Stimulated activated CD4-positive, alpha-beta T cell treated with anti-CD3 and anti-CD28 coated beads, Interleukin-12 subunit alpha, Interleukin-12 subunit beta, amount 100 ng/mL, for 48 hours (primary cell): ENCODE measurements around the gene PRM2.
"Not testable (repeated sequence)": the region's sequence is repeated elsewhere in the genome, so short reads cannot be mapped to it uniquely, and the experiment has no call there.

Experiments used
- DNase-seq, 3 donors: peaks; one replicate each; pipeline ENCODE4 v3.0.0-alpha.2; 2020; ENCODE audit warnings: low read depth in 2 of 3, low spot score in 1 of 3

PRM2 gene

GRCh38 chr16:11307639-11308492 is 31.6 kb upstream of the PRM2 start:
- no peak for DNase-seq

- DNase-seq, result no peak
Observed at GRCh38 chr16:11306997-11307638, 30.8 kb upstream of the PRM2 start.

DNA sequence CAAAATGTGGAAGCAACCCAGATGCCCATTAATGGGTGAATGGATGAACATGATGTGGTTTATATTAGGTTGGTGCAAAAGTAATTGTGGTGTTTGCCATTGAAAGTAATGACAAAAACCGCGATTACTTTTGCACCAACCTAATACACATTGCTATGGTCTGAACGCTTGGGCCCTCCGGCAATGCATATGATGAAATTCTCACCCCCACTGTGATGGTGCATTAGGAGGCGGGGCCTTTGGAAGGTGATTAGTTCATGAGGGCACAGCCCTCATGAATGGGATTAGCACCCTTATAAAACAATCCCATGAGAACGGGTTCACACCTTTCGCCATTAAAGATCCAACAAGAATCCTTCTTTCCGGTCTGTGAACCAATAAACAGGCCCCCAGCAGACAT is 30.1 kb upstream of the PRM2 start:
- DNase-seq, result no peak

DNA sequence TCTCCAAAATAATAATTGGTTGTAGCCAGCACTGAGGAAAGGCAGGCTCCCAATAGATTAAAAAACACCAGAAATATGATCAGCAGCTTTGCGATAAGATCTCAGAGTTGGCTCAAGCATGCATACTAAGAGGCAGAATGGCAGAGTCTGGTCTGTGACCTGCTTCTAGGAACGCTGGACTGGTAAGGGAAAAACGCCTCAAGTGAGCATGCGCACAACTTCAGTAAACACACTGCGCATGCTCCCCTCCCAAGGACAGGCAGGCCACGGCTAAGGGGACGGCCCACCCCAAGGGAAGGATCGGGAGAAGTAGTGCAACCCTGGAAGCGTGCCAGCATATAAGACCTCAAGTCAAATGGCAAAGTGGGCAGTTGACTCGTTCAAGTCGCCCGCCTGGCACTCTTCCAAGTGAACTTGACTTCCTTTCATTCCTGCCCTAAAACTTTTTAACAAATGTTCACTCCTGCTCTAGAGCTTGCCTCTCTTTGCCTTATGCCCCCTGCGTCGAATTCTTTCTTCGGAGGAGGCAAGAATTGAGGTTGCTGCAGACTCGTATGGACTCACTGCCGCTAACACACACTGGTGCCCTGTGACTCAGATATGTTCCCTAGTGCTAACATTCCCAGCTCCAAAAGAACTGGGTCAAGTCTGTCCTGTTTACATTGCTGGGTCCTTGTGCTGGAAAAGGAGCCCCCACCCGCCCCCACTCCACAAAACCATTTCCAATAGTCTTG is 27.3 kb upstream of the PRM2 start:
- no peak for DNase-seq

- DNase-seq, result no peak
Observed at GRCh38 chr16:11302977-11303376, 26.7 kb upstream of the PRM2 start.

- DNase-seq, result no peak
Observed at GRCh38 chr16:11301645-11302501, 25.6 kb upstream of the PRM2 start.

- no peak for DNase-seq
Observed at GRCh38 chr16:11300560-11300892, 24.2 kb upstream of the PRM2 start.

GRCh38 chr16:11299865-11300559 is 23.7 kb upstream of the PRM2 start:
- no peak for DNase-seq

DNA sequence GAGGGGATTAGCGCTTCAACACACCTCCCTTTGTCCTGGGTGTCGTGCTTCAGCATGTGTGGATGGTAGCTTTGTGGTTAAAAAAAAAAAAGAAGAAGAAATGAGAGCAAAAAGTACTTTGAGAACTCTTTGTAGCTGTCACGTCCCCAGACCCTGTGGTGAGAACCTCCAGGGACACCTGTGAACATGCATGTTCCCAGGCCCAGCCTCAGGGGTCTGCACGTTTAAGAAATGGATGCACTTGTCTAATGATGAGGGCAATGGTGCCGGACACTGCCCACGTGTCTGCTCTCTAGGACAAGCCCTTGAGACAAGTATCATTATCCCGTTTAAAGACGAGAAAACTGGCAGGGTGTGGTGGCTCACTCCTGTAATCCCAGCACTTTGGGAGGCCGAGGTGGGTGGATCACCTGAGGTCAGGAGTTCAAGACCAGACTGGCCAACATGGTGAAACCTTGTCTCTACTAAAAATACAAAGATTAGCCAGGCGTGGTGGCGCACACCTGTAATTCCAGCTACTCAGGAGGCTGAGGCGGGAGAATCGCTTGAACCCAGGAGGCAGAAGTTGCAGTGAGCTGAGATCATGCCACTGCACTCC is 22.8 kb upstream of the PRM2 start:
- not testable (repeated sequence) for DNase-seq

- no peak for DNase-seq
Observed at GRCh38 chr16:11298143-11298900, 22.0 kb upstream of the PRM2 start.

DNA sequence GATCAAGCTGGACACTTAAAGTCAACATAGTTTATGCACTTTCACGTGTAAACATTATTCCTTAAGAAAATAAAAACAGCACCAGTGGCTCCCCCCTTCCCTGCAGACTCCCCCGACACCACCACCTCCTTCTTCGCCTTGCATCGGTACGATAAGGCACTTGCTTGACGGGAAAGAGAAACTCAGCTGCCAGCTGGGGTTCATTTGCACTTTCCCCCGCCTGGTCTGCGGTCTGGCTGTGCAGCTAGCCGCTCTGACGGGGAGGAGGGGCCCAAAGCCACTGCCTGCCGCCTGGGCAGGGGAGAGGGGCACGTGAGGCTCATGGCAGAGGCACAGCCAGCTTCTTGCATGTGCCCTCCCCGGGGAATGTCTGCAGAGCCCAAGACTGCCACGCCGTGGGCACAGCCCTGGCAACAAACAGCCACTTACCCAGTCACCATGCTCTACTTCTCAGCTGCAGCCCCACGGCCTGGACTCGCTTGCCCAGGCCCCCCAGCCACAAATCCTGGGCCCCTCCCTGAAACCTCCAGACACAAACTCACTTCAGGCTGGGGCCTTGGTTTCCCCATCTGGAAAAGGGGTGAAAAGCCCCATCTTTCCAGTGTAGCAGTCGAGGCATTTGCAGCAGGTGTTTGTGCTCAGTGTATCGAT is 21.3 kb upstream of the PRM2 start:
- DNase-seq, result peak; percentile 26 to 61 (median 59)

DNA sequence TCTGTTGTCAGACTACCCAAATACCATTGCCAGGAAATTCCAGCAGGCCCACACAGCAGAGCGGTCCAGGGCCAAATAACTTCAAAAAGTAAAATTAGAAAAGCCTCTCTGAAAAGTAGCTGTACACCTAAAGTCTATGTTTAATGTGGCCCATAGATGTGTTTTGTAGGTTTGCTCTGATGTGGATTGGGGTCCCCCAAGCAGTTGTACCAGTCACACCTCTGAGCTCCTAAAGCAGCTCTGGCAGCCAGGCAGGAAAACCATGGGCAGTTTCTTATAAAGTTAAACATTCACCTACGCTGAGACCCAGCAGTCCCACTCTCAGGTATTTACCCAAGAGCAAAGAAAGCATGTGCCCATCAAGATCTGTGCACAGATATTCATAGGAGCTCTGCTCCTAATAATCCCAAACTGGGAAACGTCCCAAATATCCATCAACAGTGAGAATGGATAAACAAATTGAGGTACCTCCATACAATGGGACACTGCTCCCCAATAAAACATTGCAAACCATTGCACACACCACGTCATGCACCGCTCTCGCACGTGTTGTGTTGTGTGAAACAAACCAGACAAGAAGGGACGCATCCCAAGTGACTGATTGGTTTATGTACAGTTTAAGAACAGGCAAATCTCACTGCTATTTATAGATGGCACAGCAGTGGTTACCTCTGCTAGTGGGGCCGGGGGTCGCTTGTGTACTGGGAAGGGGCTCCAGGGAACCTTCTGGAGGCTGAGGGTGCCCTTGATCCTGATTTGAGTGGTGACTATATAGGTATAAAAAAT is 20.6 kb upstream of the PRM2 start:
- DNase-seq, result no peak

- DNase-seq, result no peak
Observed at GRCh38 chr16:11296351-11296705, 20.0 kb upstream of the PRM2 start.

GRCh38 chr16:11295672-11296071 is 19.4 kb upstream of the PRM2 start:
- DNase-seq, result no peak

- DNase-seq, result no peak
Observed at GRCh38 chr16:11292076-11292748, 15.9 kb upstream of the PRM2 start.

DNA sequence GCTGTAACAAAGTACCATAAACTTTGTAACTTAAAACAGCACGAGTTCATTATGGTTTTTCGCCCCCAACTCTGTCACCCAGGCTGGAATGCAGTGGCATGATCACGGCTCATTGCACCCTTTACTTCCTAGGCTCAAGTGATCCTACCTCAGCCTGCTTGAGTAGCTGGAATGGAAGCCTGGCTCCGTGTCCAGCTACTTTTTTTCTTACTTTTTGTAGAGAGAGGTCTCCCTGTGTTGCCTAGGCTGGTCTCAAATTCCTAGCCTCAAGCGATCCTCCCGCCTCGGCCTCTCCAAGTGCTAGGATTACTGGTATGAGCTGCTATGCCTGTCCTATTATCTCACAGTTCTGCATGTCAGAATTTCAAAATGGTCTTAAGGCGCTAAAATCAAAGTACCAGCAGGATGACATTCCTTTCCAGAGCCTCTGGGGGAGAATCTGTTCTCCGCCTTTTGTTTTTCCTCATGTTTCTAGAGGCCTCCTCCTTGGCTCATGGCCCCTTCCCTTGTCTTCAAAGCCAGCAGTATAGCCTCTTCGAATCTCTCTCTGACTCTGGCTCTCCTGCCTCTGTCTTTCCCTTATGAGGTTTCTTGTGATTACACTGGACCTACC is 14.9 kb upstream of the PRM2 start:
- no peak for DNase-seq
